A172 (cell line): ENCODE data around the gene PPP1CC. TPM values are rescaled to one million over a fixed set of nuclear protein-coding genes. Genes with fewer than 3 reads are reported as not detected.

Source experiments
- DNase-seq: peaks from one replicate; pipeline ENCODE4 v3.0.0-alpha.2; 2015; ENCODE audit warnings: low spot score
- total RNA-seq: library from RNA; depleted of rRNA; stranded (reverse); fragments of >200 nt; shearing (Covaris generic); gene quantifications from 2 replicates; pipeline ENCODE4 v1.2.3, GENCODE V29; 2014; rRNA removed

The PPP1CC gene
- total RNA-seq, 1 experiment from 2014 or later: 212 TPM

DNA sequence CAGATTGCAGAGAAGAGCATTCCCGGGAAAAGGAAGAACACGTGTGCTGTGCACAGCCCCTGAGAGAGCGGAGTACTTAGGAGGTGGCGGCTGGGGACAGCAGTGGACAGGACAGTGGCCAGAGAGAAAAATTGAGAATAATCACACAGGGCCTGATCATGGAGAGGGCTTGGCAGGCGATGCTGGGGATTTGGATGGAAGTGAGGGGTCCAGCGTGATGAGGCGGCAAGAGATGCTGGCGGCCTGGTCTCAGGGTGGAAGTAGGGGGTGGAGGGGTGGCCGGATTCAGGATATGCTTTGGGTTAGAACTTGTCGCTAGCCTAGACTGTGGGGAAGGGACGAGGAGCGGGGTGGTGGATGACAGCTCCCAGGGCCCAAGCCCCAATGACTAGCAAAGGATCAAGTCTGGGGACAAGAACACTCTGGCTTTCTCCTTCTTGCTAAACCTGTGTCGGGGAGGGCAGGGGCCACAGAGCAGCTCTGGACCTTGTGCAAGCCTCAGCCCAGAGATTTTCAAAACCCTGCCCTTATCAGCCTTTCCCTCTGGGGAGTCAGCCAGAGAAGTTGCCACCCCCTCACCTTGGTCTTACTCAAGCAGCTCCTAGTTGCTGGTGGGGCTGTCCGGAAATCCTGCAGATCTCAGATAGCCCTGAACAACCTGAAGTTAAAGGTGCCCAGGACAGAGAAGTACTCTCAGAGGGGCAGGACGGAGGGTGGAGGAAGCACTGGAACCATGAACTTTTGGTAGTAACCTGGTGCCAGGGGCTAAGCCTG lies 55.1 kb downstream of the PPP1CC start:
- DNase-seq: no peak

- DNase-seq: no peak
Observed at GRCh38 chr12:110686294-110686903, 56.3 kb downstream of the PPP1CC start.

- no peak for DNase-seq
Observed at GRCh38 chr12:110684312-110684836, 58.3 kb downstream of the PPP1CC start.

DNA sequence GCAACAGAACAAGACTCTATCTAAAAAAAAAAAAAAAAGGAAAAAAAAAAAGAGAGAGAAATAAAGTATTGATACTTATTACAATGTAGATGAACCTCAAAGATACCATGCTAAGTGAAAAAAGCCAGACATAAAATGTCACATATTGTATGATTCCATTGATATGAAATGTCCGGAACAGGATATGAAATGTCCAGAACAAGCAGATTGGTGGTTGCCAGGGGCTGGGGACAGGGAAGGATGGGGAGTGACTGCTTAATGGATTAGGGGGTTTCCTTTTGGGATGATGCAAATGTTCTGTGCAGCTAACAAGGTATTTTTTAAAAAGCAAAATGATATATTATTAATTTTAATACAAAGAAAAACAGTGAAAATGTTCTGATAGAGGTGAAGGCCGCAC lies 58.8 kb downstream of the PPP1CC start:
- no peak for DNase-seq

- DNase-seq: no peak
Observed at GRCh38 chr12:110680032-110680431, 62.7 kb downstream of the PPP1CC start.

GRCh38 chr12:110679201-110679600 lies 63.5 kb downstream of the PPP1CC start:
- no peak for DNase-seq

- no peak for DNase-seq
Observed at GRCh38 chr12:110677982-110678381, 64.7 kb downstream of the PPP1CC start.

DNA sequence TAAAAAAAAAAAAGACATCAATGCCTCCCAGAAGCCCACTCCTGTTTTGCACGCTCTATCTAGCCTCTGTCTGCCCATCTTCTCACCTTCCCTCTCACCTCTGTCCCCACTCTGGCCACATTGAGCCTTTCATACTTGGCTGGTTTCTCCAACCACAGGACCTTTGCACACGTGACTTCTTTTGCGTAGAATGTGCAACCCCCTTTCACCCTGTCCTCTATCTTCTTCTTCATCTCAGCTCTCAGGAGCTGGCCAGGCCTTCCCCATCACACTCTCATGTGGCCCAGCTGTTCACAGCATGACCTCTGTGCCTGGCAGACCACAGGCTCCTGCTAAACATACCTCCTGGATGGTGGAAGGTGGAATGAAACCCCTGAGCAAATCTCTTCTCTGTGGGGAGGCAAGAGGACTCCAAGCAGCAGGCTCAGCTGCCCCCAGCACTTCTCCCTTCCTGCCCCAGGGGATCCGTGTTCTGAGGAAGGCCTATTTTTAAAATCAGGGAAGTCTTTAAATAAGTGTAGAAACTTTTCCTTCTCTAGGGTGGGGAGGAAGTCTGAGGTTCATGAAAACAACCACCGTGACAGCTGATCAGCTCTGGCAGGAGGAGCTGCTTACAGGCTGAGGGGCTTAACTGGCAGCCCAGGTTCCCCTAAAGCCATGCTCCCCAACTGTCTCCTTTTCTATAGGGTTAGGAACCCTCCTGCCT lies 65.3 kb downstream of the PPP1CC start:
- peak; percentile 10 for DNase-seq

DNA sequence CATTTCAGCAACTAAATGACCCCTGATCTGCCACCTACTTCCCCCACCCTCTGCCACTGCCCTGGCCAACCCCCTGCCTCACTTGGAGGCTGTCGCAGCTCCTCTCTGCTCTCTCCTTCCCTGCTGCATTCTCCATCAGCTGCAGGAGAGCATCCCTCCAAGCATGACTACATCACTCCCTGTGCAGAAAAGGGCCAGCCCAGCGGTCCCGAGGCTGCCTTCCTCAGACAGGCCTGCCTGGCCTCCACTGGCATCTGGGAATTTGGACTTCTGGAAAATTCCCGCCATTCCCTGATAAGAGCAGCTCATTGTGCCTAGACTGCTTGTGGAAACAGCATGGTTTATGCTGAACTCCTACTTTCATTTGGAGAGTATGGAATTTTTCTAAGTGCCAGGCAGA lies 66.5 kb downstream of the PPP1CC start:
- no peak for DNase-seq

DNA sequence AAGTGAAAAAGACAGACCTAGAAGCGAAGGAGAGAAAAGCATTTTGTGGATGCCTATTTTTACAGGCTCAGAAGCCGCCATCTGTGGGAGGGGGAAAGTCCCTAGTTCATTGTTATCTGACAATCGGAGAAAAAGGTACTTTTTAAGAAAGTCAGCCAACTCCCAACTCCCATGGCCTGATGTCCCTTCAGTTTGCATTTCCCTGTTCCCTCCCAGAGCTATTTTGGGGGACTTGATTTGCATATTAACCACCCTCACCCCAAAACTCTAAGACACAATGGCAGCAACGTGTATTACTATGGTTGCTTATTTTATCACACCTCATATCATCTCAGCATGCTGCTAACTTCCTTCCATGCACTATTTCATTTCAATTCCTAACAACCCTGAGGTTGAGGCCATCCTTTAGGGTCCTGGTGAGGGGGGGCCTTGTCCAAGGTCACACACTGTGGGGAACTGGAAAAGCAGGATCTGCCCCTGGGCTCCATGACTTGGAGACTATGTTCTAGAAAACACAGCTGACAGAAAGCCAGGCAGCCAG lies 72.5 kb downstream of the PPP1CC start:
- no peak for DNase-seq

Other genes starting within 250 kb of the PPP1CC start
- 124 and 205 TPM in 2 replicates for gene VPS29, start 240.8 kb downstream of the PPP1CC start, total RNA-seq
- 0.89 and 2.1 TPM in 2 replicates for gene RAD9B, start 240.6 kb downstream of the PPP1CC start, total RNA-seq
- 2.7 and 3.6 TPM in 2 replicates for gene PPTC7, start 159.6 kb downstream of the PPP1CC start, total RNA-seq
- gene TCTN1, start 128.8 kb downstream of the PPP1CC start, total RNA-seq: 48.9 and 94.0 TPM in 2 replicates
- gene HVCN1, start 53.8 kb downstream of the PPP1CC start, total RNA-seq: 0.14 and 0.95 TPM in 2 replicates
- gene CCDC63, start 104.1 kb upstream of the PPP1CC start, total RNA-seq: not detected in 2 replicates
- 1.1 and 1.4 TPM in 2 replicates for gene MYL2, start 177.7 kb upstream of the PPP1CC start, total RNA-seq